ENCODE results near the gene RC3H1. TPM values are rescaled to one million over a fixed set of nuclear protein-coding genes. Genes with fewer than 3 reads are reported as not detected.

Gene RC3H1
- total and polyA plus RNA-seq, 2 experiments from 2014 or later, result 6.8 to 24.5 TPM

- no peak for DNase-seq (ENCODE audit: low spot score)
Observed at GRCh38 chr1:174039027-174039426, 16.9 kb upstream of the RC3H1 start.

DNA sequence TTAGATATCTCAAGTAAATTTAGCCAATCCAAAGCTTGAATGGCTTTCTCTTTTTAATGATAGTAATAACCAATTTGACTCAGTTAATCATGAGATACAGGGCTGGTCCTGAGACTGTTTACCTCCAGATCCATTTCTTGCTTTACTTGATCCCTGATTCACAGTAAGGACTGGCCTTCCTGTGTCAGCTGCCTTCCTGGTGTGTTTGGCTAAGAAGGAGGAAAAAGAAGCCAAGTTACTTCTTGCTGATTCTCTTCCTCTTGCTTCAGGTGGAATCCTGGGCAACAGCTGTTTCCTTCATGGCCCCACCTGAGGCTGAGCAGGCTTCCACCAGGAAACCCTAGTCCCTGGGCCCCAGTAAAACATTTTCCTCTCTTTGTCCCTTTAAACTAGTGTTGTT, 14.6 kb upstream of the RC3H1 start:
- Mint-ChIP-seq H3K4me1 (no peaks in the 10 kb centered on the region), H3K27ac (no peak overlapping the region), H3K4me3 (no peak overlapping the region), H3K27me3 (ENCODE audit: insufficient read depth, low read depth, poor library complexity) (no peaks in the 10 kb centered on the region), H3K9me3 (no peaks in the 10 kb centered on the region), H3K36me3 (ENCODE audit: low read depth) (no peaks in the 10 kb centered on the region)
- no peak overlapping the region for H3K4me3 ChIP-seq
- H3K4me1 ChIP-seq (ENCODE audit: insufficient read depth), result no peaks in the 10 kb centered on the region
- ATAC-seq (no peak), DNase-seq (ENCODE audit: low spot score) (no peak)
- H3K9me2 ChIP-seq (ENCODE audit: insufficient read depth), result peaks cover 7% of the 10 kb centered on the region; the same call in 1 of the 2 replicates
- H3K27me3 ChIP-seq (ENCODE audit: insufficient read depth), result peaks cover 18% of the 10 kb centered on the region
- H3K36me3 ChIP-seq (ENCODE audit: insufficient read depth), result no peaks in the 10 kb centered on the region
- H3K79me2 ChIP-seq (replicated peaks; ENCODE audit: insufficient read depth), result no peaks in the 10 kb centered on the region
- no peak overlapping the region for H3K27ac ChIP-seq (ENCODE audit: low read depth)
- H3K4me2 ChIP-seq, result no peak overlapping the region
- peaks cover 3% of the 10 kb centered on the region; the same call in 1 of the 2 replicates for H4K20me1 ChIP-seq (replicated peaks; ENCODE audit: insufficient read depth)
- H3F3A ChIP-seq (replicated peaks; ENCODE audit: low read depth), result no peaks in the 10 kb centered on the region
- no peak overlapping the region for H2AFZ ChIP-seq
- TF ChIP-seq ETS1 (IDR thresholded peaks at IDR 0.05) (no peak), POLR2AphosphoS5 (IDR thresholded peaks at IDR 0.05; ENCODE audit: low read depth) (no peak), JUNB (IDR thresholded peaks at IDR 0.05; ENCODE audit: unreplicated experiment) (no peak), ZNF462 (CRISPR knock-in tag; IDR thresholded peaks at IDR 0.05) (no peak), REST (IDR thresholded peaks at IDR 0.05; ENCODE audit: unreplicated experiment) (no peak), CREB1 (CRISPR knock-in tag; IDR thresholded peaks at IDR 0.05; ENCODE audit: low read depth) (no peak), ZNF114 (CRISPR knock-in tag; IDR thresholded peaks at IDR 0.05) (no peak)
- TF ChIP-seq, protein P1, sequence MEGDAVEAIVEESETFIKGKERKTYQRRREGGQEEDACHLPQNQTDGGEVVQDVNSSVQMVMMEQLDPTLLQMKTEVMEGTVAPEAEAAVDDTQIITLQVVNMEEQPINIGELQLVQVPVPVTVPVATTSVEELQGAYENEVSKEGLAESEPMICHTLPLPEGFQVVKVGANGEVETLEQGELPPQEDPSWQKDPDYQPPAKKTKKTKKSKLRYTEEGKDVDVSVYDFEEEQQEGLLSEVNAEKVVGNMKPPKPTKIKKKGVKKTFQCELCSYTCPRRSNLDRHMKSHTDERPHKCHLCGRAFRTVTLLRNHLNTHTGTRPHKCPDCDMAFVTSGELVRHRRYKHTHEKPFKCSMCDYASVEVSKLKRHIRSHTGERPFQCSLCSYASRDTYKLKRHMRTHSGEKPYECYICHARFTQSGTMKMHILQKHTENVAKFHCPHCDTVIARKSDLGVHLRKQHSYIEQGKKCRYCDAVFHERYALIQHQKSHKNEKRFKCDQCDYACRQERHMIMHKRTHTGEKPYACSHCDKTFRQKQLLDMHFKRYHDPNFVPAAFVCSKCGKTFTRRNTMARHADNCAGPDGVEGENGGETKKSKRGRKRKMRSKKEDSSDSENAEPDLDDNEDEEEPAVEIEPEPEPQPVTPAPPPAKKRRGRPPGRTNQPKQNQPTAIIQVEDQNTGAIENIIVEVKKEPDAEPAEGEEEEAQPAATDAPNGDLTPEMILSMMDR (conservative IDR thresholded peaks at IDR 0.05; ENCODE audit: low read depth in 2 of 2), result no peak

More at GRCh38 chr1:174039027-174039426, 16.9 kb upstream of the RC3H1 start:
- no peaks in the 10 kb centered on the region for H3K27me3 ChIP-seq (ENCODE audit: insufficient read depth)
- no peaks in the 10 kb centered on the region for H3K4me1 Mint-ChIP-seq
- H3K9me3 Mint-ChIP-seq, result no peaks in the 10 kb centered on the region
- no peaks in the 10 kb centered on the region for H3K36me3 Mint-ChIP-seq (ENCODE audit: low read depth)
- ATAC-seq, result no peak
- H3K4me3 Mint-ChIP-seq, result no peak overlapping the region
- TF ChIP-seq NANOG (IDR thresholded peaks at IDR 0.05; ENCODE audit: borderline replicate concordance), result no peak
- no peak for TF ChIP-seq ZNF114 (CRISPR knock-in tag; IDR thresholded peaks at IDR 0.05)
- no peak for TF ChIP-seq ZNF331 (CRISPR knock-in tag; IDR thresholded peaks at IDR 0.05; ENCODE audit: low read depth)
- TF ChIP-seq STAT1 (IDR thresholded peaks at IDR 0.05; ENCODE audit: unreplicated experiment), result no peak
- no peaks in the 10 kb centered on the region for H3K4me1 ChIP-seq (ENCODE audit: insufficient read depth)
- H3K27ac ChIP-seq (ENCODE audit: low read depth), result no peak overlapping the region
- no peak overlapping the region for H2AFZ ChIP-seq
- no peak overlapping the region for H3K27ac Mint-ChIP-seq
- H3K4me2 ChIP-seq, result no peak overlapping the region
- H4K20me1 ChIP-seq (replicated peaks; ENCODE audit: insufficient read depth), result 0 out of 2 replicates have a peak, but pooled peaks cover 3% of the 10 kb centered on the region
- H3K36me3 ChIP-seq (ENCODE audit: insufficient read depth), result no peaks in the 10 kb centered on the region
- H3K27me3 Mint-ChIP-seq (ENCODE audit: insufficient read depth, low read depth, poor library complexity), result peaks cover 4% of the 10 kb centered on the region
- no peak overlapping the region for H3K4me3 ChIP-seq
- no peaks in the 10 kb centered on the region for H3K79me2 ChIP-seq (replicated peaks; ENCODE audit: insufficient read depth)
- peaks cover 7% of the 10 kb centered on the region; the same call in 1 of the 2 replicates for H3K9me2 ChIP-seq (ENCODE audit: insufficient read depth)
- no peaks in the 10 kb centered on the region for H3F3A ChIP-seq (replicated peaks; ENCODE audit: low read depth)

Measured in GM23338 (cell line).